Upper lobe of left lung (tissue), 6 donors: Measurements from ENCODE around the gene EEF2. TPM values are rescaled to one million over a fixed set of nuclear protein-coding genes. Genes with fewer than 3 reads are reported as not detected.

ENCODE experiments used
- ATAC-seq, 2 donors: fragments of 200-7000 bp; cut with Tn5 transposase; one replicate each; pipeline ENCODE4 v1.9.1; 2022; ENCODE audit warnings: mild to moderate bottlenecking in 2 of 2, moderate library complexity in 2 of 2; ENCODE audit not compliant: low FRiP score in 2 of 2
- DNase-seq, 2 donors: peaks; one replicate each; pipeline ENCODE4 v3.0.0-alpha.2; 2019 to 2020
- H3K27ac ChIP-seq, 4 donors: fragments of 200-600 bp; sonication (generic); one replicate each; pipeline ENCODE4 v1.5.1; 2016 to 2019
- H3K27me3 ChIP-seq, 4 donors: fragments of 200-600 bp; sonication (generic); one replicate each; pipeline ENCODE4 v1.5.1; 2017 to 2019
- H3K36me3 ChIP-seq, 4 donors: fragments of 200-600 bp; sonication (generic); one replicate each; pipeline ENCODE4 v1.5.1; 2016 to 2019
- H3K4me1 ChIP-seq, 4 donors: fragments of 200-600 bp; sonication (generic); one replicate each; pipeline ENCODE4 v1.5.1; 2018 to 2019
- H3K4me3 ChIP-seq, 4 donors: fragments of 200-600 bp; sonication (generic); one replicate each; pipeline ENCODE4 v1.5.1; 2017 to 2019; ENCODE audit warnings: mild to moderate bottlenecking in 2 of 4, moderate library complexity in 1 of 4
- H3K9me3 ChIP-seq, 4 donors: fragments of 200-600 bp; sonication (generic); one replicate each; pipeline ENCODE4 v1.5.1; 2018 to 2019
- EP300 ChIP-seq, 4 donors: sonication (generic); formaldehyde crosslinking; IDR thresholded peaks; one replicate each; pipeline ENCODE4 v1.5.1; 2017; ENCODE audit warnings: antibody characterized with exemption in 4 of 4, control low read depth in 2 of 4
- POLR2A ChIP-seq, 4 donors: fragments of 450-650 bp; IDR thresholded peaks; one replicate each; pipeline ENCODE4 v1.5.1; 2016 to 2017; ENCODE audit warnings: antibody characterized with exemption in 4 of 4, mild to moderate bottlenecking in 2 of 4
- POLR2AphosphoS5 ChIP-seq, 2 donors: sonication (generic); formaldehyde crosslinking; IDR thresholded peaks; one replicate each; pipeline ENCODE4 v1.5.1; 2017; ENCODE audit warnings: antibody characterized with exemption in 2 of 2
- WGBS, 2 donors: methylation state at CpG; one replicate each; pipeline ENCODE4 v1.1.5; 2017 to 2018; 5-methylcytosine and 5-hydroxymethylcytosine counted together
- total RNA-seq, 6 donors: library from RNA; depleted of rRNA in 4 of 6; stranded (reverse); fragments of >200 nt in 4 of 6; gene quantifications; one replicate each; pipeline versions ENCODE4 v1.1.0 to v1.2.1, GENCODE V29; 2016 to 2021
- TF ChIP-seq, protein P1 (sequence below), 6 experiments: fragments of 450-650 bp in 4 of 6; fragments of 200-600 bp in 2 of 6; sonication (generic) in 2 of 6; IDR thresholded peaks; one replicate each; pipeline ENCODE4 v1.5.1; 2016 to 2019; ENCODE audit warnings: antibody characterized with exemption in 6 of 6
- donor health status: DM: no; HTN: no; CAD: no; lungs with moderate emphysema.
- donor health status: DM: no; HTN: yes; CAD: no; lungs with severe emphysema.

EEF2 gene
- total RNA-seq, 6 donors from 2014 or later = 1,167 to 2,562 (median 1,758) TPM

DNA sequence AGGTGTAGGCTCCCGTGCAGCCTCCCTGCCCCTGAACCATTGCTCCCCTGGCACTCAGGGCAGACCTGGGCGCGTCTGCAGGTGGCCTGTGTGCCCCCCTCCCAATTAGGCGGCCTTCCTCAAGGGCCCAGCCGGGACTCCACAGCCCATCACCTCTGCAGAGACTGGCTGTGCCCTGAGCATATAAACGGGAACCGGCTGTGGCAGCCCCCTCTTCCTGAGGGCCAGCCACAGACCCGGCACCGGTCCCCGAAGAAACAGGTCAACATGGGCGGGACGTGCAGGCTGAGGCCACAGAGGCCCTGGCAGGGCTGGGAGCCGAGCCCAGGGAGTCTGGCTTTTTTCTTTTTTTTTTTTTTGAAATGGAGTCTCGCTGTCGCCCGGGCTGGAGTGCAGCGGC lies 34.3 kb upstream of the EEF2 start:
- ATAC-seq (no peak), DNase-seq (no peak)
- Histone ChIP-seq H3K4me1 (peaks cover 17 to 30% (median 25%) of the 10 kb centered on the region in 4 donors), H3K4me3 (no peak overlapping the region), H3K36me3 (peaks cover 0 to 53% (median 23%) of the 10 kb centered on the region in 4 donors), H3K27me3 (no peaks in the 10 kb centered on the region), H3K27ac (no peak overlapping the region), H3K9me3 (no peaks in the 10 kb centered on the region)
- 17 to 69% methylated on average over 12 to 17 of the region's 17 CpGs for WGBS, 2 donors
- TF ChIP-seq POLR2AphosphoS5 (IDR thresholded peaks at IDR 0.05) = no peak

DNA sequence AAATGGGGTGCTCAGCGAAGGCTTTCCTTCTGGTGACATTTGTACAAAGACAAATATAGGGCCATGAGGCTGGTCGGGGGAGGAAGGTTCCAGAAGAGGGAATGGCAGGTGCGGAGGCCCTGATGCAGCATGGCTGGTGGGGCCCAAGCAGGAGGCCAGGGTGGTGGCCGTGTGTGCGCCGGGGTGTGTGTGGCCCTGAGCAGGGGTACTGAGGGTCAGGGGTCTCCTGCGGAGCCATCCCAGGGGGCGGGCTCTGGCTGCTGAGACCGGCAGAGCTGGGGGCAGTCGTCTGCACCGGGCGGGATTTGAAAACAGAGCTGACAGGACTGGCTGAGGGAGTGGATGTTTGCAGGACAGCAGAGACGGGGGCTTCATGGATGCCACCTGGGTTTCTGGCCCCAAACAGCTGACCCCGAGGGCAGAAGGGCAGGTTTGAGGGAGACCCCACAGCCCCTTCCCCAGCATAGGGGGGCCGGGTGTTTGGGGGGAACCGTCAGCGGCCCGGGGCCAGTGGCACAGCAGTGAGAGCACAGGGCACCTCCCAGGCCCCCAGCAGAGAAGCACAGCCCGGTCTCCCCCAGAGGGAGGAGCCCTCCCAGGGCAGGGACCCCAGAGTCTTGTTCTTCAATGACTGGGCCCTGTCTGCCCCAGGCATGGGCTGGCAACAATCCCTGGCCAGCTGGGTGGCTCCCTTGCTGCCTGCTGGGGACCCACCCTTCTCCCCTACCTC lies 33.7 kb upstream of the EEF2 start:
- H3K9me3 ChIP-seq = no peaks in the 10 kb centered on the region
- H3K4me1 ChIP-seq = peaks cover 23 to 32% (median 29%) of the 10 kb centered on the region in 4 donors
- H3K27me3 ChIP-seq = no peaks in the 10 kb centered on the region
- no peak for ATAC-seq
- TF ChIP-seq EP300 (IDR thresholded peaks at IDR 0.05) (no peak), POLR2A (IDR thresholded peaks at IDR 0.05) (no peak), POLR2AphosphoS5 (IDR thresholded peaks at IDR 0.05) (no peak)
- TF ChIP-seq, protein P1, sequence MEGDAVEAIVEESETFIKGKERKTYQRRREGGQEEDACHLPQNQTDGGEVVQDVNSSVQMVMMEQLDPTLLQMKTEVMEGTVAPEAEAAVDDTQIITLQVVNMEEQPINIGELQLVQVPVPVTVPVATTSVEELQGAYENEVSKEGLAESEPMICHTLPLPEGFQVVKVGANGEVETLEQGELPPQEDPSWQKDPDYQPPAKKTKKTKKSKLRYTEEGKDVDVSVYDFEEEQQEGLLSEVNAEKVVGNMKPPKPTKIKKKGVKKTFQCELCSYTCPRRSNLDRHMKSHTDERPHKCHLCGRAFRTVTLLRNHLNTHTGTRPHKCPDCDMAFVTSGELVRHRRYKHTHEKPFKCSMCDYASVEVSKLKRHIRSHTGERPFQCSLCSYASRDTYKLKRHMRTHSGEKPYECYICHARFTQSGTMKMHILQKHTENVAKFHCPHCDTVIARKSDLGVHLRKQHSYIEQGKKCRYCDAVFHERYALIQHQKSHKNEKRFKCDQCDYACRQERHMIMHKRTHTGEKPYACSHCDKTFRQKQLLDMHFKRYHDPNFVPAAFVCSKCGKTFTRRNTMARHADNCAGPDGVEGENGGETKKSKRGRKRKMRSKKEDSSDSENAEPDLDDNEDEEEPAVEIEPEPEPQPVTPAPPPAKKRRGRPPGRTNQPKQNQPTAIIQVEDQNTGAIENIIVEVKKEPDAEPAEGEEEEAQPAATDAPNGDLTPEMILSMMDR (IDR thresholded peaks at IDR 0.05) = no peak
- DNase-seq = no peak
- H3K36me3 ChIP-seq = peaks cover 3 to 53% (median 24%) of the 10 kb centered on the region in 4 donors
- no peak overlapping the region for H3K4me3 ChIP-seq
- WGBS, 2 donors = 87 to 97% methylated on average over 13 to 19 of the region's 19 CpGs
- no peak overlapping the region for H3K27ac ChIP-seq

DNA sequence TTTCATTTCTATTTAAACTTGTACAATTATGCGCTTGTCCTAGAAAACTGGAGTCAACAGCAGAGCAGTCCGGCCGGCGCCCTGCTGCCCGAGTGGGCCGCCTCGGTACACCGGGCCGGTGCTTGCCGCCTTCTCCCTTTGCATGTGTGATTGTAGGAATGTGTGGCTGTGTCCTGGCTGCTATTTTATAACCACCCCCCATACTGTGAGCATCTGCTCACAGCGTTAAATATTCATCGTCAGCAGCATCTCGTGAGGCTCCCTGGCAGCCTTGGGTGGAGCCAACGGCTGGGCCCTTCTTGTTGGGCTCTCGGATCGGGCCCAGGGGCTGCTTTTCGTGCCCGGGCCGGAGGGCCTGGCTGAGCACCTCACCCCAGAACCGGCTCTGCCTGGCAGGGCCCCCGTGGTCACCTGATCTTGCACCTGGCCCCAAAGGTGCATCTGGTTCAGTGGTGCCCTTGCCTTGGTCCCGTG lies 32.9 kb upstream of the EEF2 start:
- no peak for ATAC-seq

DNA sequence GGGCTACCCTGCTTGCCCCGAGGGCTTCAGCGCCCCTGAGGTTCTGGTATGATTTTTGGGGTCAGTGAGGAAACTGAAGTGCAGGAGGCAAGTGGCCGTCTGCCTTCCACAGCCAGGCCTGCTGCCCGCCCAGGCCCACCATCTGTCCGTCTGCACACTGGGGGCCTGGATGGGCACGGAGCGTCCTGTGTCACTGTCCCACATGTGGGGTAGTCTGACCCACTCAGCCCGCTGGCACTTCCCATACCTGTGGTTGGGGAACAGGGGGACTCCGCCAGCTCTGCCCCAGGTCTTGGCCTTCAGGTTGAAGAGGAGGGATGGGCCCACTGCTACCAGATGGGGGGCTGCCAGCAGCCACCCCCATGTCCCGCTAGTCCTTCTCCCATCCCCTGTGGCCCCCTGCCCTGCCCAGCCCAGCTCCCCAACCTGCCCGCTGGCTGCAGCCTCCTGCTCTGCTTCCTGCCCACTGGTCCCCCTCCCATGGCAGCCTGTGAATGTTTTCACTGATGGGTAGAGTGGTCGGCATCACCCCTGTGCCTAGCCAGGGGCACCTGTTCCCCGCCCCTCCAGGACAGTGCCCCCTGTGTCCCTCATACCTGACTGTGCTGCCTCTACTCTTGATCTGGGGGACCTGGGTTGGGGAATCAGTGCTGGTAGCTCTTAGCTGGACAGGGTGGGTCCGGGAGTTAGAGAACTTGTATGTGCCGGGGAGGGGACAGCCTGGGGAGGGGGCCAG lies 31.8 kb upstream of the EEF2 start:
- peaks cover 10 to 58% (median 30%) of the 10 kb centered on the region in 4 donors for H3K36me3 ChIP-seq
- H3K4me3 ChIP-seq = no peak overlapping the region
- WGBS, 2 donors = 96 to 98% methylated on average over 5 to 15 of the region's 15 CpGs
- no peaks in the 10 kb centered on the region for H3K27me3 ChIP-seq
- H3K4me1 ChIP-seq = peaks cover 24 to 34% (median 28%) of the 10 kb centered on the region in 4 donors
- TF ChIP-seq EP300 (IDR thresholded peaks at IDR 0.05) (no peak), POLR2AphosphoS5 (IDR thresholded peaks at IDR 0.05) (no peak), POLR2A (IDR thresholded peaks at IDR 0.05) (no peak)
- TF ChIP-seq, protein P1 (IDR thresholded peaks at IDR 0.05) = no peak
- no peaks in the 10 kb centered on the region for H3K9me3 ChIP-seq
- no peak for ATAC-seq
- DNase-seq = no peak
- H3K27ac ChIP-seq = no peak overlapping the region

More for the DNA sequence above, 32.9 kb upstream of the EEF2 start:
- H3K9me3 ChIP-seq = no peaks in the 10 kb centered on the region
- no peak overlapping the region for H3K27ac ChIP-seq
- H3K4me1 ChIP-seq = peaks cover 22 to 30% (median 23%) of the 10 kb centered on the region in 4 donors
- H3K36me3 ChIP-seq = peaks cover 6 to 54% (median 27%) of the 10 kb centered on the region in 4 donors
- H3K27me3 ChIP-seq = no peaks in the 10 kb centered on the region
- TF ChIP-seq, protein P1 (IDR thresholded peaks at IDR 0.05) = no peak
- TF ChIP-seq EP300 (IDR thresholded peaks at IDR 0.05) = no peak
- TF ChIP-seq POLR2A (IDR thresholded peaks at IDR 0.05) = no peak
- TF ChIP-seq POLR2AphosphoS5 (IDR thresholded peaks at IDR 0.05) = no peak
- no peak overlapping the region for H3K4me3 ChIP-seq
- WGBS, 2 donors = 91 to 93% methylated on average over 20 to 22 of the region's 22 CpGs
- DNase-seq = no peak

DNA sequence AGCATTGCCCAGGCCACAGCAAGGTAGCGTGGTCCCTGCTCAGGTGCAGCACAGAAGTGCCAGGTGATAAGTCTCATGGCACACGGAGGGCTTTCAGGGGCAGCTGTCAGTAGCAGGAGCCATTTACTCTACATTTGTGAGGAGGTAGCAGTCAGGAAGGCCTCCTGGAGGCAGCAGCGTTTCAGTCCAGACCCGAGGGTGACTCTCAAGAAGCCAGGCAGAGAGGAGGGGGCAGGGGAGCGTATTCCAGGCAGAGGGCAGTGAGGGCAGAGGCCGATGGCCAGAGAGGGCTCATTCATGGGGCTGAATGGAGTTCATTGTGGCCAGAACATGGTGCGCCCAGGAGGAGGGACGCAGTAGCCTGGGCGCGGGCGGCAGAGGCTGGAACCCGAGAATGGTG lies 31.2 kb upstream of the EEF2 start:
- Histone ChIP-seq H3K27ac (no peak overlapping the region), H3K4me1 (peaks cover 25 to 35% (median 29%) of the 10 kb centered on the region in 4 donors), H3K9me3 (no peaks in the 10 kb centered on the region), H3K36me3 (peaks cover 10 to 58% (median 30%) of the 10 kb centered on the region in 4 donors), H3K27me3 (no peaks in the 10 kb centered on the region), H3K4me3 (no peak overlapping the region)
- DNase-seq (no peak), ATAC-seq (no peak)
- TF ChIP-seq POLR2A (IDR thresholded peaks at IDR 0.05) (no peak), POLR2AphosphoS5 (IDR thresholded peaks at IDR 0.05) (no peak), EP300 (IDR thresholded peaks at IDR 0.05) (no peak)
- TF ChIP-seq, protein P1 (IDR thresholded peaks at IDR 0.05) = no peak
- 87% methylated on average over 10 to 11 of the region's 12 CpGs for WGBS, 2 donors
